PC-9 (cell line): ENCODE data around the gene DAPK2. TPM values are rescaled to one million over a fixed set of nuclear protein-coding genes. Genes with fewer than 3 reads are reported as not detected.

Experiments
- BruUV-seq: library from RNA; stranded (reverse); fragments of 400-500 nt; replicated peaks from 2 replicates; lab custom pipeline; 2021; lab: Mats Ljungman, UMichigan
- CTCF ChIA-PET: fragments of 300-600 bp; sonication (Branson Sonifier 250); formaldehyde crosslinking; loops from one replicate; lab custom pipeline; 2022; ENCODE audit warnings: antibody characterized with exemption; lab: Charles Lee
- POLR2A ChIA-PET: fragments of 300-600 bp; sonication (Branson Sonifier 250); formaldehyde crosslinking; loops from one replicate; lab custom pipeline; 2022; ENCODE audit warnings: antibody characterized with exemption; ENCODE audit not compliant: unreplicated experiment; lab: Charles Lee
- DNase-seq, 2 experiments: peaks; one replicate each; pipeline versions ENCODE4 v3.0.0 to v3.0.0-alpha.2; 2015 to 2022; ENCODE audit warnings: mixed read lengths in 1 of 2
- H2AFZ ChIP-seq: fragments of 200-600 bp; sonication (generic); 2 replicates; pipeline ENCODE4 v1.8.1; 2017; ENCODE audit warnings: antibody characterized with exemption
- H3F3A ChIP-seq: fragments of 200-600 bp; sonication (generic); 2 replicates; pipeline ENCODE4 v1.8.1; 2017; ENCODE audit warnings: antibody characterized with exemption, mild to moderate bottlenecking, low read depth; ENCODE audit not compliant: insufficient read depth
- H3K27ac ChIP-seq: fragments of 200-600 bp; sonication (generic); 2 replicates; pipeline ENCODE4 v1.6.1; 2016; ENCODE audit warnings: mixed run types
- H3K27me3 ChIP-seq: fragments of 200-600 bp; sonication (generic); 2 replicates; pipeline ENCODE4 v1.6.1; 2016; ENCODE audit warnings: low read depth, mixed run types; ENCODE audit not compliant: insufficient read depth
- H3K36me3 ChIP-seq: fragments of 200-600 bp; sonication (generic); 2 replicates; pipeline ENCODE4 v1.6.1; 2016; ENCODE audit warnings: low read depth, mixed run types
- H3K4me1 ChIP-seq: fragments of 200-600 bp; sonication (generic); replicated peaks from 2 replicates; pipeline ENCODE4 v1.6.1; 2016; ENCODE audit warnings: mixed run types; ENCODE audit not compliant: insufficient read depth
- H3K4me2 ChIP-seq: fragments of 200-600 bp; sonication (generic); 2 replicates; pipeline ENCODE4 v1.6.1; 2017; ENCODE audit warnings: mixed run types
- H3K4me3 ChIP-seq: fragments of 200-600 bp; sonication (generic); 2 replicates; pipeline ENCODE4 v1.6.1; 2016; ENCODE audit warnings: mixed run types
- H3K79me2 ChIP-seq: fragments of 200-600 bp; sonication (generic); 2 replicates; pipeline ENCODE4 v1.6.1; 2017; ENCODE audit warnings: low read depth, mixed run types
- H3K9me2 ChIP-seq: fragments of 200-600 bp; sonication (generic); 2 replicates; pipeline ENCODE4 v1.8.1; 2017; ENCODE audit warnings: mild to moderate bottlenecking; ENCODE audit not compliant: insufficient read depth
- H3K9me3 ChIP-seq: fragments of 200-600 bp; sonication (generic); 2 replicates; pipeline ENCODE4 v1.8.1; 2016; ENCODE audit warnings: low read depth; ENCODE audit not compliant: insufficient read depth
- H4K20me1 ChIP-seq: fragments of 200-600 bp; sonication (generic); 2 replicates; pipeline ENCODE4 v1.8.1; 2017; ENCODE audit not compliant: insufficient read depth
- EZH2 ChIP-seq: fragments of 200-600 bp; sonication (generic); IDR thresholded peaks from 2 replicates; pipeline ENCODE4 v1.8.0; 2017; ENCODE audit warnings: antibody characterized with exemption, low read depth
- intact Hi-C: fragments of 100-400 bp; cut with micrococcal nuclease; formaldehyde crosslinking; loops from one replicate; pipeline ENCODE4 v1.10.0; 2022; ENCODE audit not compliant: unreplicated experiment
- total RNA-seq: library from RNA; stranded (reverse); gene quantifications from 2 replicates; pipeline ENCODE4 v1.2.3, GENCODE V29; 2021
- TF ChIP-seq, protein P1 (sequence below): fragments of 200-600 bp; sonication (generic); conservative IDR thresholded peaks from 2 replicates; pipeline ENCODE4 v1.6.1; 2017; ENCODE audit warnings: mixed run types, antibody characterized with exemption, mild to moderate bottlenecking, moderate library complexity

The DAPK2 gene
- total RNA-seq, 1 experiment from 2014 or later: 11.0 TPM

DNA sequence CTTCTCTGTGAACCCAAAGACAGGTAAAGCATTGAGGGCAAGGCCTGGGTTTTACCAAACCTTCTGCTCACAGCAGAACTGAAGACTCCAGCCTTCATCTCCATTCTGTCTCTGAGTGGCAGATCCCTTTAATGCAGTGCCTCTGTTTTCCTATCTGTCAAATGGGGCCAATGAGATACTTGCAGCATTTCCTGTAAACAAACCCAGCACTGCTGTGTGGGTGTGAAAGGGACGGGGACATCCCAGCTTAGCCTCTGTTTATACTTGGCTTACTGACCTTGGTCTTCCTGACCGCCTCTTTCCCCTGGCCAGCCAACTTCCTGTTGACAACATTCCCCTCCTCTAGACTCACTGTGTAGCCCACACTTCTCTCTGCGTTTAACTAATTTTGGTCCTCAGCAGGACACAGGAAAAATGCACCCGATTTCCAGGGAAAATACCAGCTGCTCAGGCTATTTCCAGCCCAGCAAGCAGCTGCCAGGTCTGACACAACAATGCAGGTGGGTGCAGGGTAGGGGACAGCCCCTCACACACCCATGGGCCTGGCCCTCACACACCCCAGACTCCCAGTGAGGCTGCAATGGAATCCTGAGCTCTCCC is 106.7 kb downstream of the DAPK2 start:
- intact Hi-C loops: no loop called here
- ChIA-PET POLR2A (no interaction called here), CTCF (no interaction called here)
- Histone ChIP-seq H3K79me2 (no peaks in the 10 kb centered on the region), H3K27ac (no peak overlapping the region), H4K20me1 (no peaks in the 10 kb centered on the region), H3F3A (no peaks in the 10 kb centered on the region), H3K9me3 (no peaks in the 10 kb centered on the region), H3K4me2 (no peak overlapping the region), H3K4me3 (no peak overlapping the region), H3K9me2 (no peaks in the 10 kb centered on the region), H3K27me3 (no peaks in the 10 kb centered on the region), H3K36me3 (no peaks in the 10 kb centered on the region), H2AFZ (no peak overlapping the region), H3K4me1 (no peaks in the 10 kb centered on the region)
- no peak for DNase-seq
- no TSS peak for BruUV-seq
- TF ChIP-seq, protein P1, sequence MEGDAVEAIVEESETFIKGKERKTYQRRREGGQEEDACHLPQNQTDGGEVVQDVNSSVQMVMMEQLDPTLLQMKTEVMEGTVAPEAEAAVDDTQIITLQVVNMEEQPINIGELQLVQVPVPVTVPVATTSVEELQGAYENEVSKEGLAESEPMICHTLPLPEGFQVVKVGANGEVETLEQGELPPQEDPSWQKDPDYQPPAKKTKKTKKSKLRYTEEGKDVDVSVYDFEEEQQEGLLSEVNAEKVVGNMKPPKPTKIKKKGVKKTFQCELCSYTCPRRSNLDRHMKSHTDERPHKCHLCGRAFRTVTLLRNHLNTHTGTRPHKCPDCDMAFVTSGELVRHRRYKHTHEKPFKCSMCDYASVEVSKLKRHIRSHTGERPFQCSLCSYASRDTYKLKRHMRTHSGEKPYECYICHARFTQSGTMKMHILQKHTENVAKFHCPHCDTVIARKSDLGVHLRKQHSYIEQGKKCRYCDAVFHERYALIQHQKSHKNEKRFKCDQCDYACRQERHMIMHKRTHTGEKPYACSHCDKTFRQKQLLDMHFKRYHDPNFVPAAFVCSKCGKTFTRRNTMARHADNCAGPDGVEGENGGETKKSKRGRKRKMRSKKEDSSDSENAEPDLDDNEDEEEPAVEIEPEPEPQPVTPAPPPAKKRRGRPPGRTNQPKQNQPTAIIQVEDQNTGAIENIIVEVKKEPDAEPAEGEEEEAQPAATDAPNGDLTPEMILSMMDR: no peak
- TF ChIP-seq EZH2: no peak

DNA sequence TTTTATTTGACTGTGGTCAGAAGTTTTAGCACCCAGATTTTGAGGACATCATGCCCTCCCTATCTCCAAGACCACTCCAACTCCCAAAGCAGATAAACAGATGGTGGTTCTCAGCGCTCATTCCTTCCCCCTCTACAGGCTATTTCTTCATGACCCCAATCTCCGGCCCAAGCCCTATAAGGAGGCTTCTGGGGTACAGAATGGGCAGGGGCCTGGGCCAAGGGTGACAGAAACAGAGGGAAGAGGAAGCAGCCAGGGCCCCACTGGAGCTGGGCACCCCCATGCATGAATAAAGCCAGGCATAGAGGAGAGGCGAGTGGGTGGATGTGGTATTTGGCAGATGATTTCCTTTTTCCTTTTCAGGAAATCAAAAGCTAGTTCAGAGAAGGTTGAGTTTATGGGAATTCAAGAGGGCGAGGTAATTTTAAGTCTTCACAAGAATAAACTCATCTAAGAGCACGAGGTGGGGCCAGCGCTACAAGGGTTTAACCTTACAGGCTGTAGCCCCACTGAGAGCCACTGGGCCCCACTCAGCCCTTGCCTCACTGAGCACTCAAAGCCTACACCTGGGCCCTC is 107.7 kb downstream of the DAPK2 start:
- DNase-seq: no peak
- no peaks in the 10 kb centered on the region for H3K9me2 ChIP-seq
- no peaks in the 10 kb centered on the region for H4K20me1 ChIP-seq
- no peaks in the 10 kb centered on the region for H3K36me3 ChIP-seq
- no TSS peak for BruUV-seq
- TF ChIP-seq EZH2: no peak
- TF ChIP-seq, protein P1: no peak
- H3K4me3 ChIP-seq: no peak overlapping the region
- H3K4me2 ChIP-seq: no peak overlapping the region
- no peaks in the 10 kb centered on the region for H3K9me3 ChIP-seq
- POLR2A ChIA-PET: no interaction called here
- no peak overlapping the region for H2AFZ ChIP-seq
- H3K27ac ChIP-seq: no peak overlapping the region
- intact Hi-C loops: no loop called here
- no peaks in the 10 kb centered on the region for H3K79me2 ChIP-seq
- H3F3A ChIP-seq: no peaks in the 10 kb centered on the region
- no peaks in the 10 kb centered on the region for H3K27me3 ChIP-seq
- CTCF ChIA-PET: no interaction called here
- H3K4me1 ChIP-seq: no peaks in the 10 kb centered on the region

DNA sequence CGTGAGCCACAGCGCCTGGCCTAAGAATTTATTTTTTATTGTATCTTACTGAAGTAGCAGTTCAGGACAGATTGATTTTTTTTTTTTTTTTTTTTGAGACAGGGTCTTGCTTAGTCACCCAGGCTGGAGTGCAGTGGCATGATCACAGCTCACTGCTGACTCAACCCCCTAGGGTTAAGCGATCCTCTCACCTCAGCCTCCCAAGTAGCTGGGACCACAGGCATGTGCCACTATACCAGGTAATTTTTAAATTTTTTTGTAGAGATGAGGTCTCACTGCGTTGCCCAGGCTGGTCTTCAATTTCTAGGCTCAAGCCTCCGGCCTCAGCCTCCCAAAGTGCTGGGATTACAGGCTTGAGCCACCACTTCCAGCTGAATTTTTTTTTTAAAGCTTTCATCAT is 112.8 kb downstream of the DAPK2 start:
- DNase-seq: peak in 1 of 2 experiments; percentile 8

More for the DNA sequence above, 112.8 kb downstream of the DAPK2 start:
- no peaks in the 10 kb centered on the region for H4K20me1 ChIP-seq
- intact Hi-C loops: no loop called here
- H2AFZ ChIP-seq: no peak overlapping the region
- H3K9me2 ChIP-seq: no peaks in the 10 kb centered on the region
- ChIA-PET POLR2A (no interaction called here), CTCF (interaction anchor here (0.7 to 1.2 kb wide), 2 partner anchors 12 to 258 kb away, joined by 3 to 6 read pairs; no protein-coding TSS in a partner anchor)
- H3K27me3 ChIP-seq: no peaks in the 10 kb centered on the region
- H3K79me2 ChIP-seq: no peaks in the 10 kb centered on the region
- no peak overlapping the region for H3K4me3 ChIP-seq
- no peaks in the 10 kb centered on the region for H3K36me3 ChIP-seq
- H3K4me2 ChIP-seq: no peak overlapping the region
- H3K4me1 ChIP-seq: no peaks in the 10 kb centered on the region
- no peak overlapping the region for H3K27ac ChIP-seq
- H3F3A ChIP-seq: no peaks in the 10 kb centered on the region
- no peaks in the 10 kb centered on the region for H3K9me3 ChIP-seq
- no peak for TF ChIP-seq EZH2
- TF ChIP-seq, protein P1: no peak
- no TSS peak for BruUV-seq
